HG03039 (cell line): ENCODE results near the gene WDR74.
"Not testable (repeated sequence)": the region's sequence is repeated elsewhere in the genome, so short reads cannot be mapped to it uniquely, and the experiment has no call there.

Experiments used
- ATAC-seq: cut with Tn5 transposase; IDR thresholded peaks from one replicate; pipeline ENCODE4 v1.9.1; 2021; ENCODE audit warnings: mild to moderate bottlenecking, moderate library complexity; ENCODE audit not compliant: unreplicated experiment

Gene WDR74

DNA sequence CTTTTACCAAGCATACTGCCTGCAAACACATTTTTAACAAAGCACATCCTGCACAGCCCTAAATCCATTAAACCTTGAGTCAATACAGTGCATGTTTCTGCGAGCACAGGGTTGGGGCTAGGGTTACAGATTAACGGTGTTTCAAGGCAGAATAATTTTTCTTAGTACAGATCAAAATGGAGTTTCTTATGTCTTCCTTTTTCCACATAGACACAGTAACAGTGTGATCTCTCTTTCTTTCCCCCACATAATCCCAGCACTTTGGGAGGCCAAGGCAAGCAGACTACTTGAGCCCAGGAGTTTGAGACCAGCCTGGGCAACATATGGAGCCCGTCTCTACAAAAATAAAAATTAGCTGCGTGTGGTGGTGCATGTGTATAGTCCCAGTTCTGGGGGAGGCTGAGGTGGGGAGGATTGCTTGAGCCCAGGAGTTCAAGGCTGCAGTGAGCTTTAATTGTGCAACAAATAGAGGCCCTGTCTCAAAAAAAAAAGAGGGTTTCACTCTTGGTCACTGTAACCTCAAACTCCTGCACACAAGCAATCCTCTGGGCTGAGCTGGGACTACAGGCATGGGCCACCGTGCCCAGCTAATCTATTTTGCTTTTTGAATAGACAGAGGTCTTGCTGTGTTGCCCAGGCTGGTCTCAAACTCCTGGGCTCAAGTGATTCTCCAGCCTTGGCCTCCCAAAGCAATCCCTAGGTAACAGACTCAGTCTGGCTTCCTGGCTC is 21.6 kb upstream of the WDR74 start:
- ATAC-seq, result no peak

DNA sequence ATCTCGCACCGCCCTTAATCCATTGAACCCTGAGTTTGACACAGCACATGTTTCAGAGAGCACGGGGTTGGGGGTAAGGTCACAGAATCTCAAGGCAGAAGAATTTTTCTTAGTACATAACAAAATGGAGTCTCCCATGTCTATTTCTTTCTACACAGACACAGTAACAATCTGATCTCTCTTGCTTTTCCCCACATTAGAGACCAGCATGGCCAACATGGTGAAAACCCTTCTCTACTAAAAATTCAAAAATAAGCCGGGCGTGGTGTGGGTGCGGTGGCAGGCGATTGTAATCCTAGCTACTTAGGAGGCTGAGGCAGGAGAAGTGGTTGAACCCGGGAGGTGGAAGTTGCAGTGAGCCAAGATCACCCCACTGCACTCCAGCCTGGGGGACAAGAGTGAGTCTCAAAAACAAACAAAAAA is 19.9 kb upstream of the WDR74 start:
- ATAC-seq, result not testable (repeated sequence)

DNA sequence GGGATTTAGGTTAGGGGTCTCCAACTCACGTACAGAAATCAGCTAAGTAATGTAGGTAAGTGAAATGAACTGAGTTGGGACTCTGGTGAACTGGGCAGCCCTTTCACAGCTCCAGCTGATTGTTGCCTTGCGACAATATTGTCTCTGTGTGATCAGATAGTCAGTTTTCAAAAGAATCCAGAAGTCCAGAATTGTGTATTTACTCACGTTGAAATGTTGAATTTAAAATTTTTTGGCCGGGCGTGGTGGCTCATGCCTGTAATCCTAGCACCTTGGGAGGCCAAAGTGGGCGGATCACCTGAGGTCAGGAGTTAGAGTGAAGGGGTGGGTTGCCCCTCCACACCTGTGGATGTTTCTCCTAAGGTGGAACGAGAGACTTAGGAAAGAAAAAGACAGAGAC is 18.8 kb upstream of the WDR74 start:
- ATAC-seq, result no peak

DNA sequence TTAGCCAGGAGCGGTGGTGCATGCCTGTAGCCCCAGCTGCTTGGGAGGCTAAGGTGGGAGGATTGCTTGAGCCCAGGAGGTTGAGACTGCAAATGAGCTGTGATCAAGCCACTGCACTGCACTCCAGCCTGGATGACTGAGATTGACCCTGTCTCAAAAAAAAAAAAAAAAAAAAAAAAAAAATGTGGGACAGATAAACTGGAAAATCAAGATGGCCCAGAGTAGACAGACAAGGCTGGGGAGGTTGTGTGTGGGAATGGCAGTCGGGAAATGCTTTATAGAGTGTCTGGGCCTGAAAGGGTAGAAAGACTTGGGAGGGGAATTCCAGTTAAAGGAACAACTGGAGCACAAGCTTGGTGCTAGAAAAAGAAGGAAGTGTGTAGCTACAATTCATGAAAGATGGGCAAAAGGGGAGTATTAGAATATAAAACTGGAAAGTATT is 18.2 kb upstream of the WDR74 start:
- no peak for ATAC-seq

DNA sequence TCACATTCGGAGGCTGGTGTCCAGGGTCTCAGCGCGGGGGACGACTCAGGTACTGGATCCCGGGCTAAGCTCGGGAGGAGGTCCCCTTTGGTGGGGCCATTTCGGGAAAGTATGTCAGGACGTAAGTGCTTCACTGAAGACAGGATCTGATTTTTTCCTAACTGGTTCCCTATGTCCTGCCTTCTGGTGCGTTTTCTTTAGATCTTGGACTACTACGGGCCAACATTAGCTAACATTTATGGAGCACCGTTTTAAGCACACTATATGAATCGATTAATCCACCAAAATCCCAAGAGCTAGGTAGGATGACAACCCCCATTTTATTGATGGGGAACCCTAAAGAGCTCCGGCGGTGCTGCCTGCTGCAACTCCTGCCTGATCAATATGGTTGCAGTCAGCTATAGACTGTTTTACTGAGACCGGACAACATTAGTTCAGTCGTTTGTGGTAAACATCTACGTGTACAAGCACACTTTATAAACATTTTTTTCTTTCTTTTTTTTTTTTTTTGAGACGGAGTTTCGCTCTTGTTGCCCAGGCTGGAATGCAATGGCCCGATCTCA is 17.0 kb upstream of the WDR74 start:
- ATAC-seq, result no peak

DNA sequence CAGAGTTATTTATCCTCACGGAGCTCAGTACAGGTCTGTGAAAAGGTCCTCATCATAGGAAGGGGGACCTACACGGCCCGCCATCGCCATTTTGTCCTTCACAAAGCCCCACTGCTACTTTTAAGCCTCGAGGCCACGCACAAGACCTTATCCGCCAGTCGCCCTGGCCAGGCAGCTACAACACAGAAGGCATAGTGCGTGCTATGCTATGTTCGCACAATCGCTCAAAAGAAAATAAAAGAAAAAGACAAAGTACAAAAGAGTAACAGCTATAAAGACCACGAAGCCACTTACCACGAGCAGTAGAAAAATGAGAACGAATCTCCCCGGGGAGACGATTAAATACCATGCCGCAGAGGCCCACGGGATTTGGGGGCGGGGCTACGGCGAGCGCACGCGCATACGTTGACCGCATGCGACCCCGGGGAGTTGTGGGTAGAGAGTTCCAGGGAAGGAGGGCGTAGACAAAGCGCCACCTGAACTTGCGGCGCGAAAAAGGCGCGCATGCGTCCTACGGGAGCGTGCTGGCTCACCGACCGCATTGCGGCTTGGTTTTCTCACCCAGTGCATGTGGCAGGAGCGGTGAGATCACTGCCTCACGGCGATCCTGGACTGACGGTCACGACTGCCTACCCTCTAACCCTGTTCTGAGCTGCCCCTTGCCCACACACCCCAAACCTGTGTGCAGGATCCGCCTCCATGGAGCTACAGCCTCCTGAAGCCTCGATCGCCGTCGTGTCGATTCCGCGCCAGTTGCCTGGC is 16.4 kb upstream of the WDR74 start:
- peak; percentile 79 for ATAC-seq

DNA sequence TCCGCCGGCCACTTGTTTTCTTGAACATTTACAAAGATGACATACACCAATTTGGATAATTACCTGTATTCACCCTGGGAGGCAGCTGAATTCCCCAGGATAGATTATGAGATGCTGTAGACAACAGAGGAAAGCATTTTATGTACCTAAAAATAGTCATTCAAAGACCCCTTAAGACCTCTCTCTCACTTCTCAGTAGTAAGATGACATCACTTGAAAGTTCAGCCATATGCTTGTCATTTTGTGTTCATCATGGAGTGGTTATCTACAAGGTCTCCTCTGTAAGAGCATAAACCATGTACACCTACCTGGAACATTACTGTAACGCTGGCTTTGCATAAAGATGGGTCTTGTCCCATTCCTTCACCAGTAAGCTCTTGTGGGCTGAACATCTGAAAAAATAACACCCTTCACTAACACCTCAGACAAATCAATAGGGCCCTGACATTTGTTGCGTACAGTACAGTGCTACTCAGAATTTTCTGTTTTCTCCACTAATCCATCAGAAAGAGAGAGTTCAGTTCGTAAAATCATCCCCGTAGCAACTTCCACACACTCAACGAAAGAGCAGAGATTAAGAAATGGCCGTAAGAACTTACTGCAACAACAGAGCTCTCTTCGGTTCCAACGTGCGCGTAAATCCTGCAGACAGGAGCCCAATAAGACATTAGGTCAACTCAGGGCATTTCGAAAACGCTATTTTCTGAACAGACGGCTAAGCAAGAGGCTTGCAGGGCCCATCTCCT is 15.6 kb upstream of the WDR74 start:
- no peak for ATAC-seq

DNA sequence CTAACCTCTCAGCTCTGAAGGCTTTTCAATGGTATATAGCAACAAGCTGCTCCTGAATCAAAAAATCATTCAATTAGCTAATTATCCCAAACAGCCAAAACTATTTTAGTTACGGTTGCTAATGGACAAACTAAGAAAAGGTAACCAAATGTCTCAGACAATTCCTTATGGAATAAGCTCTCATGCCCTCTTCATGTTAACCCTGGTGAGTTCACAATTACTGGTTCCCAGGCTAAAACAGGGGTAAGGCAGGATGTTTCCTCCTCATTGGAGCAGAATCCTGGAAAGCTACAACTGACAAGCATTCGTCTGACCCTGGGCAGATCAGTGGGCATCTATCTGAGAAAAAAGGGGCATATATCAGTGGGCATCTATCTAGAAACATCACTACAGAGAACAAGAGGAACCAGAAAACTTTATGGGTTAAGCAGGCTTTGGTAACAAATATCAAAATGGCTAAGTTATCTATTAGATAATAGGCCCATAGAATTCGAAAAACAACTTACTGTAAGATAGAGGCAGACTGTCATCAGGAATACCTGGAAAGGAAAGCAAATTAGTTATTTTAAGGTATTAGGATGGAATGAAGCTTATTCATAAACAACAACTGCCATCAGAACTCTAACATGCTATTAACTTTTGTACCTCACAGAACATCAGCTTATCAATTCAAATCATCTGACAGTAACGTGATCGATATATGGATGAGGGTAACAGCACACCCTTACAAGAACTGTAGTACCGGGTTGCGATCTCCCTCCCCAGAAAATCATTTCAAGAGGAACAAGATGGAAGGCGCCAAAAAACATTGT is 14.8 kb upstream of the WDR74 start:
- ATAC-seq, result no peak

DNA sequence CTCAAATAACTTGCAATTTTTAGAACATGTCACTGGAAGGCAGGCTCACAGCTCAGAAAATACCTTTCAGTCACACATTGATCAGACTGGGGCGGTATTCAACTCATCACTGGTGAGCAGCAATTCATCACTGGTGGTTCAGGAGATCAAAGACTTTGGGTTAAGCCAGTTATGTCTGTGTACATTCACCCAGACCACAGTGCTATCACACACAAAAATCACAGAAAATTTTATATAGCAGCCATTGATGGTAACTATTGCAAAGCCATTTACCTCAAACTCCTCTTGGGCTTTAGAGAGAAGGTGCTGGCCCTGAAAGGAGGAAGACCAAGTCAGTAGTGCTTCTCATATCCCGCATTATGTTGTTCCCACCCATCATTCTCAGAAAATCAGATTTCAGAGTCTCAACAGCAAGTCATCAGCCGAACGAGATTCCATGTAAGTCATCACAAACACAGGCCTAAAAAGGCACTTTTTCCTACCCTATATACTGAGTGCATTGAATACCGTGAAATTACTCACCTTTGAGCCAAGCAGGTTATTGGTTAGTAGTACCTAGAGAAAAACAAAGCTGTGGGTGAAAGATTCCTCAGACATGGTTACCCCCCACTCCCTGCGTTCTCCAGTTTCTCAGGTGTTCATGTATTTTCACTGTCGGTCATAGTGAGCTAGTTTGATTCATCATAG is 14.0 kb upstream of the WDR74 start:
- no peak for ATAC-seq

DNA sequence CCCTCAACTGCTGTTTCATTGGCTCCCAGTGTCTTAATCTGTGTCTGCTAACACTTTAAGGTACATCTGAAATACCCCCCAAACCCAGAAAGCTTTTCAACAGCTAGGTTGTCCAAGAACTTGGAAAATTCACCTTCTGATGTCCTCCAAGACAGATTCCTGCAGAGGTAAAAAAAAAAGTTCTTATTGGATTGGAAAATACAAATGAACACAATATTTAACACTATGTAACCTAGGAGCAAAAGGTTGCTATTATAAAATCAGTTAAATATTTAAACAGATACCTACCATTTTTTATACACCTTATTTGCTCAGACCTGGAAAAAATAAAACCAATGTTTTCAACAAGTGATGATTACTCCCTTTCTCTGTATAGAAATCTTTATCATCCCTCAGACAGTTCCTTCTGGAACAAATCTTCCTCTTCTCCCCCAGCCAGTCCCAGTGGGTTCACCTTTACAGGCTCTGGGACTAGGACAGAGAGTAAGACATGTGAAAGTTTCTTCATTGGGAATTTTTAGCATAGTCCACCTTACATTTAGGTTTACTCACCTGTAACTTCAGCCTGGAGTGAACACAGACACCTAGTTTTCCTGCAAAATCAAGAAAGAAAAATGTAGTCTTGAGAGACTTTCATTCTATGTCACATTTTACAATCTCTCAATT is 13.3 kb upstream of the WDR74 start:
- no peak for ATAC-seq

DNA sequence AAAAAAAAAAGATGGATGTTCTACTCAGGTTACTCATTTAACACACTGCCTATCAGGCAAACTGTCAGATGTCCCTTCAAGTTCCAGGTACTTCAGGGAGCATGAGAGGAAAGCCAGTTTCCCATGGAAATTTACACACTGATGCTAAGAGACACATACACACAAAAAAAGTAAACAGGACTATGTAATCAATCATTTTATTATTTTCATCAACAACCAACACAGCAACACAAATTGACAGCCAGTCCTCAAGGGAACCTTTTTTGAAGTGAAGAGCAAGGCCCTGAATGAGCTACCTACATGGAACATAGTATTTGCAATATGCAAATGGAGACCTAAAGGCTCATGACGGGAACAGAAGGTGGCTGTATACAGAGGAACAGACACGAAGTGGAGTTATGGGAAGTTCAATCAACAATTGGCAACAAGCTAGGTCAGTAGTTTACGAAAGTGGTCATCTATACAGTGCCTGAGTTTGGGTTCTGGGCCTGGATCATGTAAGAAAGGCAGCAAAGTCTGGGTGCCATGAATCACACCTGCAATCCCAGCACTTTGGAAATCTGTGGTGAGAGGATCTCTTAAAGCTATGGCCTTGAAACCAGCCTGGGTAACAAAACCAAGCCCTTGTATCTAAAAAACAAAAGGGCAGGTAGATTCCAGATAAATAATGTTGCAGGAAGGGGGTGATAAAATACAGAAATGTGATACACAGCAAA is 12.6 kb upstream of the WDR74 start:
- ATAC-seq, result no peak

DNA sequence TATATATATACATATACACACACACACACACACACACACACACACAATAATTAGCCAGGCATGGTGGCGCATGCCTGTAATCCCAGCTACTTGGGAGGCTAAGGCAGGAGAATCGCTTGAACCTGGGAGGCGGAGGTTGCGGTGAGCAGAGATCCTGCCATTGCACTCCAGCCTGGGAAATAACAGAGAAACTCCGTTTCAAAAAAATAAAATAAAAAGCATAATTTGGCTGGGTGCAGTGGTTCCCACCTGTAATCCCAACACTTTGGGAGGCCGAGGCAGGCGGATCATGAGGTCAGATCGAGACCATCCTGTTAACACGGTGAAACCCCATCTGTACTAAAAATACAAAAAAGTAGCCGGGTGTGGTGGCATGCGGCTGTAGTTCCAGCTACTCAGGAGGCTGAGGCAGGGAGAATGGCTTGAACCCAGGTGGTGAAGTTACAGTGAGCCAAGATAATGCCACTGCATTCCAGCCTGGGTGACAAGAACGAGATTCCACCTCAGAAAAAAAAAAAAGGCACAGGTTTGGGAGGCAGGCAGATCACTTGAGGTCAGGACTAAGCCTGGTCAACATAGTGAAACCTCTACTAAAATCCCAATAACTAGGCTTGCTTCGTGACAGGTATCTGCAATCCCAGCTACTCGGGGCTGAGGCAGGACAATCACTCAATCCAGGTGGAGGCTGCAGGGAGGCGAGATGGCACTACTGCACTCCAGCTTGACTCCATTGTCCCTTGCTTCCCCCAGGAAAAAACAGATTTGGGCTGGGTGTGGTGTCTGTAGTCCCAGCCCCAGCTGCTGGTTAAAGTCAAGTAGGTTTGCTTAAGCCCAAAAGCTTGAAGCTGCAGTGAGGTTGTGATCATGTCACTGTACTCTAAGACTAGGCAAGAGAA is 11.8 kb upstream of the WDR74 start:
- ATAC-seq, result no peak

DNA sequence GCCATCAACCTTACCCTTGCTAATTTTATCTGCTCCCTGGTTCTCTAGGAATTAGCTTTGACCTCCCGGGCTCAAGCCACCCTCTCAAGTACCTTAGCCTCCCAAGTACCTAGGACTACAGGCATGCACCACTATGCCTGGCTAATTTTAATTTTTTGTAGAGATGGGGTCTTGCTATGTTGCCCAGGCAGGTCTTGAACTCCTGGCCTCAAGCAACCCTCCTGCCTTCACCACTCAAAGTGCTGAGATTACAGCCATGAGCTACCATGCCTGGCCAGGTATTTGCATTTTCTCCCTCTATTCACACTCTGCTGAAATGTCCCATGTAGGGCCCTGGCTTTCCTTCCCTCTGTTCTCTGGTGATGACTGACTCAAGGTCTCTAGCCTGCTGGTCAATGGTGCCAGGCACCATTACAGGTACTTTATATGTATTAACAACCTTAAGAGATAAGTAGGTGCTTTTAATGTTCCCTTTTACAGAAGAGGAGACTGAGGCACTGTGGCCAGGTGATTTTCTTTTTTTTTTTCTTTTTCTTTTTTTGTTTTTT is 8.5 kb upstream of the WDR74 start:
- ATAC-seq, result no peak

DNA sequence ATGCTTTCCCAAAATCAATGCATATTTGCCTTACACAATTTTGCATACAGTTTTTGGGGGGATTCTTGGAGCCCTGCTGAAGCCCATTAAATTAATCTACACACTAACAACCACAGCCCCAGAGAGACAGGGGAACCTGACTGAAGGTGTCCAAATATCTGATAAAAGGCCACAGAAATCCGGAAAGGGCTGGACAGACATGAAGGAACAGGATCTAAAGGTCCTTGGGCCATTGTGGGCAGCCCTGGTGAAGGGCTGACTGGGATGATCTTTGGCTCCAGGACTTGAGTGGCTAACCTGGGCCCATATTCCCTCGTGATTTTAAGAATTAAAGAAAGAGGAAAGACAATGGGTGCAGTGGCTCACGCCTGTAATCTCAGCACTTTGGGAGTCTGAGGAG is 6.8 kb upstream of the WDR74 start:
- no peak for ATAC-seq

DNA sequence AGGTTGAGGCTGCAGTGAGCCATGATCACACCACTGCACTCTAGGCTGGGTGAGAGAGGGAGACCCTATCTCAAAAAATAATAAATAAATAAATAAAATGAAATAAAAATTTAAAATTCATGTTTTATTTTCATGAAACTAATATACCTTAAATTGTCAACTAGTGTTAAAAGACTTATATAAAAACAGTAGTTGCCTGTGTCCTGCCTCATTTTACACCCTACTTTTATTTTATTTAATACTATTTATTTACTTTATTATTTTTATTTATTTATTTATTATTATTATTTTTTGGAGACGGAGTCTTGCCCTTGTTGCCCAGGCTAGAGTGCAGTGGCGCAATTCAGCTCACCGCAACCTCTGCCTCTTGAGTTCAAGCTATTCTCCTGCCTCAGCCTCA is 4.8 kb upstream of the WDR74 start:
- ATAC-seq, result no peak

DNA sequence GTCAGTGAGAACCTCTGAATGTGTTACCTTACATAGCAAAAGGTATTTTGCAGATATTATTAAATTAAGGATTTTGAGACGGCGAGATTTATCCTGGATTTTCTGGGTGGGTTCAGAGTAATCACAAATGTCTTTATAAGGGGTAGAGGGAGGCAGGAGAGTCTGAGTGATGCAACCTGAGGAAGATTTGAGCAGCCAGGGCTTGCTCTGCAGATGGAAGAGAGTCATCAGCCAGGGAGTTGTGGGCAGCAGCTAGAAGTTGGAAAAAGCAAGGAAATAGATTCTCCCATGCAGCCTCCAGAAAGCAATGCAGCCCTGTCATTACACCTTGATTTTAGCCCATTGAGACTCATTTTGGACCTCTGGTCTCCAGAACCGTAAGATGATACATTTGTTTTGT is 4.1 kb upstream of the WDR74 start:
- ATAC-seq, result no peak

DNA sequence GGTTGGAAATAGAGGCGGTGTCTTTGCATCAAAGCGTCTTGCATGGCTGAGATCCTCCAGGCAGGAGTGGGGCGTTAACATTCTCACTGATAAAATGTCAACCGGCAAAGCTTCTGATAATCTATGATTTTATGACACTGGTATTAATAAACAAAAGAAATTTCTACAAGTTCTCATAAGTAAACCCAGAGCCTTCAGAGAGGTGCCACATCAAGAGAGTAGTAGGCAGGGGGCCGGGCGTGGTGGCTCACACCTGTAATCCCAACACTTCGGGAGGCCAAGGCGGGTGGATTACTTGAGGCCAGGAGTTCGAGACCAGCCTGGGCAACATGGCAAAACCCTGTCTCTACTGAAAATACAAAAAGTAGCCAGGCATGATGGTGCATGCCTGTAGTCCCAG is 3.5 kb upstream of the WDR74 start:
- not testable (repeated sequence) for ATAC-seq
